GM18870 (cell line): ENCODE results near the gene CASZ1.

Experiments
- ATAC-seq: cut with Tn5 transposase; IDR thresholded peaks from one replicate; pipeline ENCODE4 v1.9.1; 2021; ENCODE audit warnings: moderate library complexity; ENCODE audit not compliant: unreplicated experiment

Gene CASZ1

GRCh38 chr1:10691075-10691739, 105.2 kb downstream of the CASZ1 start:
- ATAC-seq: no peak

GRCh38 chr1:10690484-10690883, 106.0 kb downstream of the CASZ1 start:
- ATAC-seq: no peak

- no peak for ATAC-seq
Measured at GRCh38 chr1:10688409-10688786, 108.0 kb downstream of the CASZ1 start.

GRCh38 chr1:10687782-10688408, 108.6 kb downstream of the CASZ1 start:
- ATAC-seq: no peak

- ATAC-seq: no peak
Measured at GRCh38 chr1:10687251-10687651, 109.2 kb downstream of the CASZ1 start.

GRCh38 chr1:10686404-10687040, 109.9 kb downstream of the CASZ1 start:
- ATAC-seq: no peak

- ATAC-seq: no peak
Measured at GRCh38 chr1:10685808-10686403, 110.5 kb downstream of the CASZ1 start.

- ATAC-seq: no peak
Measured at GRCh38 chr1:10685196-10685807, 111.1 kb downstream of the CASZ1 start.

GRCh38 chr1:10684221-10684620, 112.2 kb downstream of the CASZ1 start:
- ATAC-seq: no peak

- no peak for ATAC-seq
Measured at GRCh38 chr1:10682449-10683309, 113.8 kb downstream of the CASZ1 start.

- ATAC-seq: no peak
Measured at GRCh38 chr1:10682108-10682445, 114.4 kb downstream of the CASZ1 start.

- ATAC-seq: no peak
Measured at GRCh38 chr1:10681296-10682107, 114.9 kb downstream of the CASZ1 start.

- no peak for ATAC-seq
Measured at GRCh38 chr1:10680487-10680886, 116.0 kb downstream of the CASZ1 start.

- ATAC-seq: no peak
Measured at GRCh38 chr1:10679496-10680220, 116.8 kb downstream of the CASZ1 start.

- ATAC-seq: no peak
Measured at GRCh38 chr1:10678852-10679251, 117.6 kb downstream of the CASZ1 start.

GRCh38 chr1:10678402-10678801, 118.0 kb downstream of the CASZ1 start:
- no peak for ATAC-seq

- ATAC-seq: no peak
Measured at GRCh38 chr1:10677491-10678391, 118.7 kb downstream of the CASZ1 start.

- ATAC-seq: no peak
Measured at GRCh38 chr1:10676963-10677362, 119.5 kb downstream of the CASZ1 start.
